ENCODE measurements around the gene KLK13.

- TF ChIP-seq CTCF (IDR thresholded peaks at IDR 0.05) = no peak
- TF ChIP-seq EP300 (IDR thresholded peaks at IDR 0.05) = no peak
- TF ChIP-seq POLR2A (IDR thresholded peaks at IDR 0.05) = no peak
Observed at GRCh38 chr19:51064534-51065220, at the start of gene KLK13.

Data from tibial nerve (tissue), 4 donors.